ENCODE data around the gene ADPRM. TPM values are rescaled to one million over a fixed set of nuclear protein-coding genes. Genes with fewer than 3 reads are reported as not detected.

The ADPRM gene
- total RNA-seq, 2 experiments from 2014 or later: 34.2 to 35.0 TPM

- Mint-ChIP-seq H3K36me3 (ENCODE audit: low read depth) (peaks cover 66% of the 10 kb centered on the region), H3K4me1 (ENCODE audit: low read depth) (no peaks in the 10 kb centered on the region), H3K27me3 (no peaks in the 10 kb centered on the region), H3K4me3 (no peak overlapping the region), H3K27ac (no peak overlapping the region), H3K9me3 (no peaks in the 10 kb centered on the region)
- ChIA-PET POLR2A (no interaction called here), CTCF (interaction anchor here (0.5 kb wide), 1 partner anchor 8 kb away, joined by 3 read pairs; no protein-coding TSS in a partner anchor)
- H3K9me3 ChIP-seq (ENCODE audit: control insufficient read depth in 1 of 2, insufficient read depth in 1 of 2, low read length in 2 of 2): no peaks in the 10 kb centered on the region
- no peak for TF ChIP-seq CTCF (IDR thresholded peaks at IDR 0.05)
- peaks cover 32% of the 10 kb centered on the region for H3K36me3 ChIP-seq (ENCODE audit: insufficient read depth, low read length)
- H3K27ac ChIP-seq (ENCODE audit: low read depth in 1 of 2, low read length in 2 of 2): no peak overlapping the region
- intact Hi-C loops (cut with DNase I, micrococcal nuclease): no loop called here
- DNase-seq (no peak), ATAC-seq (ENCODE audit: poor library complexity) (no peak)
- no peaks in the 10 kb centered on the region for H3K27me3 ChIP-seq (ENCODE audit: control insufficient read depth in 1 of 2, insufficient read depth in 2 of 2, low read length in 2 of 2)
- no peak overlapping the region for H3K4me3 ChIP-seq (ENCODE audit: low read length)
- H3K4me1 ChIP-seq (ENCODE audit: insufficient read depth, low read length): no peaks in the 10 kb centered on the region
Measured at GRCh38 chr17:10674704-10675103, 22.7 kb upstream of the ADPRM start.

DNA sequence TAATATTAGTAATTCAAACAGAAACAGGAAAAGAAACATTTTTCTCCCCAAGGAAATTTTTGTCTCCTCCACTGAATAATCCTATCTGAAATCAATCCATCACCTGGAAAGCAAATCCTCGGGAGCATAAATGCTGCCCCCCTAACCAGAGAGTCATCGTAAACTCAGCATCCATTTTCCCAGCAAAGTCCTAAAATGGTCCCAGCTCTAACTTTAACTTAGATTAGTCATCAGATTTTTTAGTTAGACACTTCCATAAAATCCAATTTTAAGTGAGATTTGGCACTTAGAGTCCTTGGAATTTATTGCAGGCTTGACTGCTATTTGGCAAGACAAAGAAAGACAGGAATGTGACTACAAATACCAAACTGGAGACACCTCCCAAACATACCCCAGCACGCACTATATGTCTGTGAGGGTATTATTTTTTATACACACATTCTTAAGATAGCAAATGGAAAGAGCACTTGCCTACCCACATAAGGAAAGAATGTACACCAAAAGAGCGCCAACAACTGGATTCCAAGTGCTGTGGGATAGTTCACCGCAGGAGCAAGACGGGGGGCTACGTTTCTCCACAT is 15.4 kb upstream of the ADPRM start:
- H3K4me3 Mint-ChIP-seq: no peak overlapping the region
- ATAC-seq (ENCODE audit: poor library complexity) (no peak), DNase-seq (no peak)
- CTCF ChIA-PET: interaction anchor here (1.7 kb wide), 1 partner anchor 35 kb away, joined by 5 read pairs; no protein-coding TSS in a partner anchor
- H3K27ac Mint-ChIP-seq: no peak overlapping the region
- Histone ChIP-seq H3K9me3 (ENCODE audit: control insufficient read depth in 1 of 2, insufficient read depth in 1 of 2, low read length in 2 of 2) (no peaks in the 10 kb centered on the region), H3K36me3 (ENCODE audit: insufficient read depth, low read length) (peaks cover 78% of the 10 kb centered on the region), H3K27ac (ENCODE audit: low read depth in 1 of 2, low read length in 2 of 2) (no peak overlapping the region), H3K4me3 (ENCODE audit: low read length) (no peak overlapping the region), H3K27me3 (ENCODE audit: control insufficient read depth in 1 of 2, insufficient read depth in 2 of 2, low read length in 2 of 2) (no peaks in the 10 kb centered on the region), H3K4me1 (ENCODE audit: insufficient read depth, low read length) (no peaks in the 10 kb centered on the region)
- TF ChIP-seq CTCF (IDR thresholded peaks at IDR 0.05): no peak
- POLR2A ChIA-PET: no interaction called here
- H3K9me3 Mint-ChIP-seq: no peaks in the 10 kb centered on the region
- intact Hi-C loops (cut with DNase I, micrococcal nuclease): no loop called here
- no peaks in the 10 kb centered on the region for H3K4me1 Mint-ChIP-seq (ENCODE audit: low read depth)
- H3K27me3 Mint-ChIP-seq: no peaks in the 10 kb centered on the region
- H3K36me3 Mint-ChIP-seq (ENCODE audit: low read depth): peaks cover 91% of the 10 kb centered on the region

DNA sequence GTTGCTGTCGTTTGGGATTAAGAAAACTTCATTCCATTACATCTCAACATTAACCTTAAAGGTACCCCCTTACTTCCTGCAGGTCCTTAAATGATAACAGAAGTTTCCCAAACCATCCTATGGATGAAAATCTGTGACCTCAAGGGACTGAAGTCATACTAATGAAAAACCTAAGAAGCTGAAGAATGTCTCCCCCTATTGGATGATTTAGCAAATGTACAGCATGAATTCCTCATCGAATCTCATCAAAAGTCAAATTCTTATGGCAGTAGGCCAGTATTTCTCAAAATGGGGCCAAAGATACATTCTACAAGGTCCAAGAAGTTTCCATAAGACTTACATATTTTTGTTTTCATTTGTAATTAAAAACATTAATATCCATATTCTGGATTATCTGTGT is 13.5 kb upstream of the ADPRM start:
- peaks cover 69% of the 10 kb centered on the region for H3K36me3 ChIP-seq (ENCODE audit: insufficient read depth, low read length)
- Mint-ChIP-seq H3K9me3 (no peaks in the 10 kb centered on the region), H3K27me3 (no peaks in the 10 kb centered on the region), H3K4me1 (ENCODE audit: low read depth) (peaks cover 7% of the 10 kb centered on the region), H3K36me3 (ENCODE audit: low read depth) (peaks cover 96% of the 10 kb centered on the region), H3K27ac (no peak overlapping the region), H3K4me3 (no peak overlapping the region)
- H3K9me3 ChIP-seq (ENCODE audit: control insufficient read depth in 1 of 2, insufficient read depth in 1 of 2, low read length in 2 of 2): no peaks in the 10 kb centered on the region
- ChIA-PET CTCF (interaction anchor here (1.3 to 1.9 kb wide), 2 partner anchors 12 to 16 kb away, joined by 3 to 10 read pairs; no protein-coding TSS in a partner anchor), POLR2A (interaction anchor here (0.9 kb wide), 1 partner anchor 16 kb away, joined by 4 read pairs; no protein-coding TSS in a partner anchor)
- TF ChIP-seq CTCF (IDR thresholded peaks at IDR 0.05): peak; percentile 55
- intact Hi-C loops (cut with DNase I, micrococcal nuclease): no loop called here
- H3K27me3 ChIP-seq (ENCODE audit: control insufficient read depth in 1 of 2, insufficient read depth in 2 of 2, low read length in 2 of 2): no peaks in the 10 kb centered on the region
- DNase-seq: peak in 3 of 14 experiments; percentile 11 to 30 (median 28)
- H3K4me1 ChIP-seq (ENCODE audit: insufficient read depth, low read length): no peaks in the 10 kb centered on the region
- no peak for ATAC-seq (ENCODE audit: poor library complexity)
- no peak overlapping the region for H3K27ac ChIP-seq (ENCODE audit: low read depth in 1 of 2, low read length in 2 of 2)
- no peak overlapping the region for H3K4me3 ChIP-seq (ENCODE audit: low read length)

Data from CD4-positive, alpha-beta T cell (primary cell).